ENCODE measurements around the gene SIPA1L3. TPM values are rescaled to one million over a fixed set of nuclear protein-coding genes. Genes with fewer than 3 reads are reported as not detected.
"Not testable (repeated sequence)": the region's sequence is repeated elsewhere in the genome, so short reads cannot be mapped to it uniquely, and the experiment has no call there.

SIPA1L3 gene
- total RNA-seq, 4 donors from 2014 or later: 11.1 to 25.3 (median 14.5) TPM

GRCh38 chr19:38070573-38070972 is 163.6 kb downstream of the SIPA1L3 start:
- no peaks in the 10 kb centered on the region for H3K9me3 ChIP-seq

DNA sequence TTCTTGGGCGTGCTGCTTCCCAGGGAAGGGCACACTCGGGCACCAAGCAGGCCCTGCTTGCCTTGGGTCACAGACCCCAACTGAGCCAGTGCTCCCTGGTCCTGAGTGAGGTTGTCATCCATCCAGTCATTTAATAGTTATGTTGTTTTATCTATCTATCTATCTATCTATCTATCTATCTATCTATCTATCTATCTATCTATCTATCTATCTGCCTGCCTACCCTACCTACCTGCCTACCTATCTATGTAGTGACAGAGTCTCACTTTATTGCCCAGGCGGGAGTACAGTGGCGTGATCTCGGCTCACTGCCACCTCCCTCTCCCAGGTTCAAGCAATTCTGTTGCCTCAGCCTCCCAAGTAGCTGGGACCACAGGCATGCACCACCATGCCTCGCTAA is 164.0 kb downstream of the SIPA1L3 start:
- DNase-seq; H3K9me3 ChIP-seq; H3K4me1 ChIP-seq; H3K27me3 ChIP-seq; H3K4me3 ChIP-seq; H3K27ac ChIP-seq; intact Hi-C loops (cut with DNase I); H3K36me3 ChIP-seq: not testable (repeated sequence)
- 92% methylated on average over 6 of the region's 6 CpGs for WGBS, 2 donors

More at GRCh38 chr19:38070573-38070972, 163.6 kb downstream of the SIPA1L3 start:
- no peaks in the 10 kb centered on the region for H3K27me3 ChIP-seq
- no peak overlapping the region for H3K4me3 ChIP-seq
- 46 to 68% methylated on average over 3 of the region's 3 CpGs for WGBS, 2 donors
- TF ChIP-seq CTCF (IDR thresholded peaks at IDR 0.05): no peak
- no peak for TF ChIP-seq POLR2A (IDR thresholded peaks at IDR 0.05)
- no peaks in the 10 kb centered on the region for H3K36me3 ChIP-seq
- peaks cover 0 to 9% (median 0%) of the 10 kb centered on the region in 3 donors for H3K4me1 ChIP-seq
- no peak overlapping the region for H3K27ac ChIP-seq
- no peak for DNase-seq
- intact Hi-C loops (cut with DNase I): no loop called here

- 92 to 98% methylated on average over 4 of the region's 5 CpGs for WGBS, 2 donors
- H3K36me3 ChIP-seq: no peaks in the 10 kb centered on the region
- TF ChIP-seq CTCF (IDR thresholded peaks at IDR 0.05): no peak
- DNase-seq: no peak
- peaks cover 0 to 9% (median 0%) of the 10 kb centered on the region in 3 donors for H3K4me1 ChIP-seq
- no peaks in the 10 kb centered on the region for H3K9me3 ChIP-seq
- intact Hi-C loops (cut with DNase I): no loop called here
- H3K27ac ChIP-seq: no peak overlapping the region
- no peaks in the 10 kb centered on the region for H3K27me3 ChIP-seq
- no peak overlapping the region for H3K4me3 ChIP-seq
Observed at GRCh38 chr19:38071647-38072046, 164.6 kb downstream of the SIPA1L3 start.

DNA sequence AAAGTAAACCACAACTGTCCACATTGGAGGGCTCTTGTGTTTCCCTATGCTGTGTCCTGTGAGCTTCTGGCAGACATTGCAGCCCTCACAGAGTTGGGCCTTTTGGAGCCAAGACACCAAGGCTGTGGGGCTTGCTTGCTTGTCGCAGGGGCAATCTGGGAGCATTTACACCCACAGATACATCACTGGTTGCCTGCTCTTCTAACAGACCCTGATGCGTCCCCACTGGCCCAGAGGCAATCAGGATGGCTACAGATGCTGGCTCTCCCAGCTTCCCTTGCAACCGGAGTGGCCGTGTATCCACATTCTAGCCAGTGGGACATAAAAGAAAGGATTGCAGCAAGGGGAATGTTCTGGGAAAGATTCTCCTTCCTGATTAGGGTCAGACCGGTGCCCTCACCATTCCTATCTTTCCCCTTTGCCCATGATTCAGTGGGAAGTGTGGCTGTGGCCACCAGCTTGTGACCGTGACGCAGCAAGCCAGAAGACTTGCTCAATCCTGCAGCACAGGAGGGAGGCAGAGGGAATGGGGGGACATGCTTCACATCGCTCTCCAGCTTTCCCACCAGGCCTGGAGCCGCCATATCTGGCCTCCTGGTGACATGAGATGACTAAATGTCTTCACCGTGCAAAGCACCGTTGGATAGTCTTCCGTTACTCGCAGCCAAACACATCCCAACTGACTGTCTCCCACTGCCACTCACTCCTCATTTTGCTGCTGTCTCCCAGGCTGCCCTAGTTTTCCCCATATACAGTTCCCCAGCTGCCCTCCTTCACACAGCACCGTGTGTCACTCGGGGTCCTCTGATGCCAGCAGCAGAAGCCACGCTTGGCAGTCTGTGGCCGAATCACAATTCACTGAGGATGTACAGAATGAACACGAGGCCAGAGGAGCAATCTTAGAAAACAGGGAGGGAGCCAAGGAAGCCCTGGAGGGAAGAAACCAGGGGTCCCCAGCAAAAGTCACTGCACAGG is 166.1 kb downstream of the SIPA1L3 start:
- WGBS, 2 donors: 86 to 88% methylated on average over 10 to 13 of the region's 18 CpGs
- Histone ChIP-seq H3K36me3 (no peaks in the 10 kb centered on the region), H3K4me3 (no peak overlapping the region), H3K27me3 (no peaks in the 10 kb centered on the region), H3K27ac (no peak overlapping the region), H3K4me1 (peaks cover 0 to 9% (median 0%) of the 10 kb centered on the region in 3 donors), H3K9me3 (no peaks in the 10 kb centered on the region)
- DNase-seq: no peak
- no peak for TF ChIP-seq POLR2A (IDR thresholded peaks at IDR 0.05)
- TF ChIP-seq CTCF (IDR thresholded peaks at IDR 0.05): no peak
- intact Hi-C loops (cut with DNase I): no loop called here

DNA sequence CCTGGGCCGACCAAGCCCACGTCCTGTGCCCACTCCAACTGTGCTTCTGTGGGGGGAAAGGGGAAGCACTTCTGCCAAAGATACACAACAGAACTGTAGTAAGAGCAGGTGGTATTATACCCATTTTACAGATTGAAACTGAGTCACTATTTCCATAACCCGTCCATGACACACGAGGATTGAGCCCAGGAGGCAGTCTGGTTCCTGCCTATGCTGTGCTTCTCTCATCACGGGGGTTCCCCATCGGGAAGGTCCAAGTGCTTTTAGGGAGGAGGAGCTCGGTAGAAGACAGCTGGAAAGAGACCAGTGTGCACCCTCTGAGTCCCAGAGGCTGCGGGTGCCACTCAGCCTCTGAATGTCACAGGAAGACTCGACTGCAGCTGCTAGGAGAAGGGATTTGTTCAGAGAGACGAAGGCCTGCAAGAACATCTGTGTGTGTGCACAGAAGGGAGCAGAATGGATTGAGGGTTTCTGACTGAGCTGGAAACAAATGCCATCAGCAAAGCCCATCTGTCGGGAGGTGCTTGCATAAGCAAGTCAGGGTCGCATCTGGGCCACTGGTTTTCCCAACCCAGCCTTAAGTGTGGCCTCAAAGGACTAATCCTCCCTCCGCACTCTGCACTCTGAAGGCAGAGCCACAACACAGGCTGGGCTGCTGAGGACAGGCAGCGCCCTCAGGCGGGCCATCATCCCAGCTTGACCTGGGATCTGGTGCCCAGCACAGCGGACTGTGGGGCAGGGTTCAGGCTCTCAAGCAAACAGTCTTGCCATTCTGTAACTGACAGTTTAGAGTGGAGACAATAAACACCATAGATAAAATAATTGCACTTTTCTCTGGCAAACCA is 167.1 kb downstream of the SIPA1L3 start:
- intact Hi-C loops (cut with DNase I): no loop called here

More for the DNA sequence above, 167.1 kb downstream of the SIPA1L3 start:
- no peaks in the 10 kb centered on the region for H3K27me3 ChIP-seq
- WGBS, 2 donors: 69 to 89% methylated on average over 10 to 16 of the region's 16 CpGs
- no peaks in the 10 kb centered on the region for H3K36me3 ChIP-seq
- TF ChIP-seq POLR2A (IDR thresholded peaks at IDR 0.05): no peak
- no peak for TF ChIP-seq CTCF (IDR thresholded peaks at IDR 0.05)
- H3K4me3 ChIP-seq: no peak overlapping the region
- H3K4me1 ChIP-seq: peaks cover 0 to 9% (median 0%) of the 10 kb centered on the region in 3 donors
- H3K9me3 ChIP-seq: no peaks in the 10 kb centered on the region
- no peak overlapping the region for H3K27ac ChIP-seq
- DNase-seq: no peak
